ENCODE measurements around the gene C11orf24. TPM values are rescaled to one million over a fixed set of nuclear protein-coding genes. Genes with fewer than 3 reads are reported as not detected.

The C11orf24 gene
- total and polyA plus RNA-seq, 2 of the 4 experiments (the other 2 are of a cell fraction), result 42.5 to 135 TPM

- peaks cover 7% of the 10 kb centered on the region for H3K27me3 ChIP-seq (ENCODE audit: control insufficient read depth, insufficient read depth, low read length)
- no peaks in the 10 kb centered on the region for H3K36me3 ChIP-seq (ENCODE audit: control insufficient read depth, insufficient read depth, low read length)
- ChIA-PET CTCF (no interaction called here), POLR2A (ENCODE audit: unreplicated experiment) (no interaction called here)
- no peak overlapping the region for H4K5ac ChIP-seq (ENCODE audit: low read depth, low read length)
- no peaks in the 10 kb centered on the region for H4K20me1 ChIP-seq (ENCODE audit: insufficient read depth, low read length)
- no peak overlapping the region for H2AK5ac ChIP-seq (ENCODE audit: low read depth, low read length)
- no peak overlapping the region for H2BK120ac ChIP-seq (ENCODE audit: low read depth, low read length)
- H3K27ac ChIP-seq (ENCODE audit: insufficient read depth, low read length), result no peak overlapping the region
- no peak overlapping the region for H3K9ac ChIP-seq (ENCODE audit: low read depth, low read length)
- ATAC-seq (ENCODE audit: low read depth) (no peak), DNase-seq (no peak)
- H3K9me1 ChIP-seq (ENCODE audit: insufficient read depth, low read length), result no peaks in the 10 kb centered on the region
- no TSS peak for BruUV-seq (replicated peaks)
- no peak overlapping the region for H2AFZ ChIP-seq (replicated peaks; ENCODE audit: low read length, poor library complexity)
- H3K4me2 ChIP-seq (ENCODE audit: low read depth, low read length), result no peak overlapping the region
- intact Hi-C loops (cut with micrococcal nuclease) (no loop called here), in situ Hi-C loops (cut with MboI; ENCODE audit: low sequenced_read_pairs) (no loop called here), dilution Hi-C loops (cut with HindIII; ENCODE audit: low sequenced_read_pairs, unreplicated experiment) (no loop called here)
- no peaks in the 10 kb centered on the region for H3K4me1 ChIP-seq (ENCODE audit: control insufficient read depth, insufficient read depth, low read length)
- no peak overlapping the region for H3K23ac ChIP-seq (ENCODE audit: low read depth, low read length)
- H3K14ac ChIP-seq (replicated peaks; ENCODE audit: low read depth, low read length), result no peak overlapping the region
- no peak overlapping the region for H3K56ac ChIP-seq (ENCODE audit: extremely low read depth, insufficient read depth, low read length)
- H3K18ac ChIP-seq (ENCODE audit: low read depth, low read length), result no peak overlapping the region
- no peak overlapping the region for H2AK9ac ChIP-seq (replicated peaks; ENCODE audit: low read depth, low read length, poor library complexity)
- H4K91ac ChIP-seq (ENCODE audit: insufficient read depth, low read depth, low read length), result no peak overlapping the region
- no peaks in the 10 kb centered on the region for H3K79me1 ChIP-seq (ENCODE audit: low read depth in 1 of 2, low read length in 2 of 2)
- H2BK15ac ChIP-seq (ENCODE audit: low read depth, low read length), result no peak overlapping the region
- no peak overlapping the region for H4K8ac ChIP-seq (ENCODE audit: low read depth in 2 of 2, low read length in 2 of 2)
- H3K9me3 ChIP-seq (ENCODE audit: control insufficient read depth, insufficient read depth, low read length), result no peaks in the 10 kb centered on the region
- H3K4ac ChIP-seq (ENCODE audit: low read depth, low read length), result no peak overlapping the region
- no CpG with 5 or more reads among the region's 2 CpGs for WGBS, 2 experiments (ENCODE audit: extremely low coverage in 2 of 2, insufficient read length in 1 of 2)
- no peak overlapping the region for H2BK20ac ChIP-seq (ENCODE audit: low read depth, low read length)
- H2BK5ac ChIP-seq (ENCODE audit: low read depth, low read length, poor library complexity, severe bottlenecking), result no peak overlapping the region
- no peak overlapping the region for H3K4me3 ChIP-seq (ENCODE audit: insufficient read depth, low read depth, low read length)
- TF ChIP-seq NFE2L2 (IDR thresholded peaks at IDR 0.05; ENCODE audit: low read depth, low read length) (no peak), CHD1 (IDR thresholded peaks at IDR 0.05; ENCODE audit: low read depth, low read length) (no peak), MAFK (IDR thresholded peaks at IDR 0.05; ENCODE audit: low read depth, low read length) (no peak), POLR2A (IDR thresholded peaks at IDR 0.05; ENCODE audit: low read depth, low read length) (no peak), CEBPB (IDR thresholded peaks at IDR 0.05; ENCODE audit: low read depth, low read length) (no peak)
- TF ChIP-seq, protein P1, sequence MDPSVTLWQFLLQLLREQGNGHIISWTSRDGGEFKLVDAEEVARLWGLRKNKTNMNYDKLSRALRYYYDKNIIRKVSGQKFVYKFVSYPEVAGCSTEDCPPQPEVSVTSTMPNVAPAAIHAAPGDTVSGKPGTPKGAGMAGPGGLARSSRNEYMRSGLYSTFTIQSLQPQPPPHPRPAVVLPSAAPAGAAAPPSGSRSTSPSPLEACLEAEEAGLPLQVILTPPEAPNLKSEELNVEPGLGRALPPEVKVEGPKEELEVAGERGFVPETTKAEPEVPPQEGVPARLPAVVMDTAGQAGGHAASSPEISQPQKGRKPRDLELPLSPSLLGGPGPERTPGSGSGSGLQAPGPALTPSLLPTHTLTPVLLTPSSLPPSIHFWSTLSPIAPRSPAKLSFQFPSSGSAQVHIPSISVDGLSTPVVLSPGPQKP (IDR thresholded peaks at IDR 0.05; ENCODE audit: borderline replicate concordance, low read depth, low read length), result no peak
Measured at GRCh38 chr11:68242616-68243015, 29.2 kb downstream of the C11orf24 start.
